GM19438 (cell line): ENCODE results near the gene NAT9.

Experiments used
- ATAC-seq: cut with Tn5 transposase; IDR thresholded peaks from one replicate; pipeline ENCODE4 v1.9.1; 2021; ENCODE audit warnings: low read depth; ENCODE audit not compliant: unreplicated experiment

The NAT9 gene

DNA sequence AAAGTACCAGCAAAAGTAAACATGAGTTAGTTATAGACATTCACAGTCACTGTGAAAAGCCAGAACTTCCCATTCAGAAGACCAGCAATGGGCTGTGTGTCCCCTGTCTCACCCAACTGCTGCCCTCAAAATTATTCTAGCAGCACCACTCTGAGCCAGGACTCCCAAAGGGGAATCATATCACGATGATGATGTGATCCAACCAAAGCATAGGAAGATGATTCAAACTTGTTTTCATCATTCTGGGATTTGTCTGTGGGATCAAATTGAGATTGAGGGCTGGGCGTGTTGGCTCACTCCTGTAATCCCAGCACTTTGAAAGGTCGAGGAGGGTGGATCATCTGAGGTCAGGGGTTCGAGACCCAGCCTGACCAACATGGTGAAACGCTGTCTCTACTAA lies 6.4 kb upstream of the NAT9 start:
- ATAC-seq, result no peak

DNA sequence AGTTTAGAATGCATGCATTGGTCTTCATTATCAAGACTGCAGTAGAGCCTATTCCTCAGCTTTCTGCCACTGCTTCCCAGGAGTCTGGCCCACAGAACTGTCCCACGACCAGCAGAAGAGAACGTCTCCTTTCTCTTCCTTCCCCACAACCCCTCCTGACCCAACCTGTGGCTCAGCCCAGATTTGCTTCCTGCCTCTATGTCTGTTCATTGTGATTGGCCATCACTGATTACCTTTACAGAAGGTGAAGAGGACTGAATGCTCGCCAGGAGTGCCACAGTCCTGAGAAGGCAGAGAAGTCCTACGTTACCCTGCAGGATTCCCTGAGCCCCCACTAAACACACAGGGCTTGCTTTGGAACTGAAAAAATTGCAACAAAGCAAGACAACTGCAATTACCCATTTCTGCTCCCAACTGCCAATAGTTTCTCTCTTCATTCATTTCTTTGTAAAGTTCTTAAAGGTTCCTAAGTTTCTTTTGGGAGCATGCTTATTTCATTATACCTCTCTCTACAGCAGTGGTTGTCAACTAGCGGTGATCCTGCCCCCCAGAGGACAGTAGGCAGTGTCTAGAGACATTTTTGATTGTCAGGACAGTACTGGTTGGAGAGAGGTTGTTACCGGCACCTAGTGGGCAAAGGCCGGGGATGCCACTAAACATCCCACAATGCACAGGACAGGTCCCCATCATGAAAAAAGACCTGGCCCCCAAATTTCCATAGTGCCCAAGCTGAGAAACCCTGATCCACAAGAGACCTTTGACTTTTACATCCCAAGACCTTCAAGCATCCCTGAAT lies 4.5 kb upstream of the NAT9 start:
- ATAC-seq, result no peak

DNA sequence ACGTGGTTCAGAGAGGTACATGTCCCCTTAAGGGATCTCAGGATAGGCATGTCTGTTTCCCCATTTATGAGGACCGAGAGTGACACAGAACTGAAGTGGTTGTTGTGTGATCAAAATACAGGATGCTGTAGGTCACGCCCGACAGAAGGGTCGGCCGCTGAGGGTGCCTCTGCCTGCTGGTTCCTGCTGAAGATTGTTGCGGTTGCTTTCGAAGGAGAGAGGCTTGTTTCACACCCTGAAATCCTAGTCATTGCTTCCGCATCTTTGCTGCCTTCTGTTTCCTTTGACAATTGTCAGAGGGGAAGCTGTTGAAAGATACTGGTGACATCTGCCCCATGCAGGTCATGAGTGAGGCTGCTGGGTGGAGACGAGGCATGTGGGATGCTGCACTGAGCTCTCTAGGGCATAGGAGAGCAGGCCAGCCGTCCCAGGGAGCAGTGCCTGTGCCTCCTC lies 3.8 kb upstream of the NAT9 start:
- ATAC-seq, result peak; percentile 62

DNA sequence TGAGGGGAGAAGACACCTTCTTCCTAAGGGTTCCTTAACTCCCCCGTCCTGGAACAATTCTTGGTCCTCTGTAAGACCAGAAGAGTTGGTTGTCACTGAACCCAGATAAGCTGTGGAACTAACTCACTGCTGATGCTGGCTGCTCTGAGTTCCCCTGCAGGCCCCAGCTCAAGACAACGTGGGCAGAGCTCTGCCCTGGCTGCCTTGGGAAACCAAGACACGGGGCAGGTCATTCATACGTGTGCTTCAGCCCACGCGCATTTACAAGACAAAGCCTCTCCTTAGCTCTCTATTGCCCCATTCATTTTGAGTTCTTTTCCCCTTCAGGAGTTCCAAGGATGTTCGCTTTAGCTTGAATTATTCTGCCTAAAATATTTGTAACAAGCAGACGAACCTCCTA lies 3.4 kb upstream of the NAT9 start:
- no peak for ATAC-seq

DNA sequence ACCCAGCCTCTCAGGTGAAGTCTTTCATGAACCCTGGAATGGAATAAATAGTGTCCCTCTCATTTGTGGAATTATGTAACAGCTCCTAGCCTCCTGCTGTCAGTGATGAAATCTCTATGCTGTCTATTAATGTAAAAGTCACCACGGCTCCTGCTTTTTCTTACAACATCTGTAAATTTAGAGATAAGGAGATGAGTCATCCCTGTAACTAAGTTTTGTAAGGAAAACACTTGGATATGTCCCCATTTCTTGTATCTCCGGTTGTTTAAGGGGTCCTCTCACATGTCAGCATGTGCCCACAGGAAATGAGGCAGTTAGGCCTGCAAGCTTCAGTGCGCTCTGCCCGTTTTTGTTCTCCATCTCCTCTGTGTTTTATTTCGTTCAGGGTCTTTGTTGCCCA lies 2.8 kb upstream of the NAT9 start:
- ATAC-seq, result no peak

DNA sequence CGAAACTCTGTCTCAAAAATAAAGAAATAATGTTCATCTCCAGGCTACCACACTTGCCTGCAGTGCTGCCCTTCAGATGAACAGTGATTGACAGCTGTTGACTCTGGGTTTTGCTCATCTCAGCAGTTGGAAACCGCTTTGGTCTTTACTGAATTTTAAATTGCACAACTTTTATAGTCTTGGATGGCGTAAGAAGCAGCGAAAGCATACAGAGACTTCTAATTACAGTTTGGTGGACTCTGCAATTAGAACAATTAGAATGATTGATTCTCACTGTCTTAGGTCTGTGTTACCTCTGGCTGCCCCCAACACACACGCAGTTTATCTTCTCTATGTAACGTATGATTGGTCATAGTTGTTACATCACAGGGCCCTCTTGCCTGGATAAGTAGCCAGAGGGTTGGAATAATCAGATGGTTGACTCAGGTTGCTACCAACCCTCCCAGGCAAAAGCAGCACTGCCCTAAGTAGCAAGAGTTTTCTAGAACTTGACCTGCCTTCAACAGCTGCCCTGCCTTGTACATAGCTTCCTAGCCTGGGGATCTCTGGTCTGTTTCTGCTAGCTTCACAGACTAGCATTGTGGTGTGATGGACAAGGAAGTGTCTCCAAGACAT lies 1.9 kb upstream of the NAT9 start:
- ATAC-seq, result no peak

DNA sequence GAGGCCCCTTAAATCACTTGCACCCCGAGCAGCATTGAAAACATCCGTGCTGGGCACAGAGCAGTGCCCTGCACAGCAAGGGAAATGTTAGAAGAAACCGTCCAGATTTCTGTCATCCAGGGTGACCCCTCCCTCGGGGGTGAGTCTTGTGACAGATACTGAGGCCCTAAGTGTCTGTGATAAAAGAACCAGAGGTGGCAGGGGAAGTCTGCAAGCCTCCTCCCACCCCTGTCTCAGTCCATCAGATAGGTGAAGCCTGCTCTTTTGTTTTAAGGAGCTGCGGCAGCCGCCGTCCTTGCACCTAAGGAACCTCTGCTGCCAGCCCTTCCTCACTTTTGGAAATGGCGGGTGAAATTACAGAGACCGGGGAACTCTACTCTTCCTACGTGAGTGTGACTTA lies 845 bp upstream of the NAT9 start:
- no peak for ATAC-seq

DNA sequence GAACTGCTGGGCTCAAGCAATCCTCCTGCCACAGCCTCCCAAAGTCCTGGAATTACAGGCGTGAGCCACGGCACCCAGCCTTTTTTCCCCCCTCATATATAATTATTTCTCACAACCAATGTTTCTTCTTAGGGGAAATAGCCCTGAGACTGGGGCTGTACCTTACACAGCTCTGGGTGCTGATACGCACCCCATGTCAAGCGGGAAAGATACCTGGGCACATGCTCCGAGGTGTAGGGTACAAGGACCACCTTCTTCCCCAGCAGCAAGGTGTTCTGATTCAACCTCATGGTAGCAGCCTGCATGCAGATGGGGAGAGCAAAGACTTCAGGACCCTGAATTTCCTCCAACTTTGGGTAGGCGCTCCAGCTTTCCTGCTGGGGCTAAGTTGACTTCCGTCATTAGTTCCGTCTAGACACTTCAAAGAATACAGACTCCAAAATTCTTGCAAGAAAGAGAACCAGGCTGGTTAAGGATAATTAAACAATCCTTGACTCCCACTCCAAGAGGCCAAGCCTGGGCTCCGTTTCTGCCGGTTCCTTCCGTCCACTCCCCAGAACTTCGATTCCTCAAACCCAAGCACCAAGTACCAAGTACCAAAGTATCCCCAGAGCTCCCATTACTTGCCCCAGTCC lies 619 bp downstream of the NAT9 start:
- ATAC-seq, result no peak

DNA sequence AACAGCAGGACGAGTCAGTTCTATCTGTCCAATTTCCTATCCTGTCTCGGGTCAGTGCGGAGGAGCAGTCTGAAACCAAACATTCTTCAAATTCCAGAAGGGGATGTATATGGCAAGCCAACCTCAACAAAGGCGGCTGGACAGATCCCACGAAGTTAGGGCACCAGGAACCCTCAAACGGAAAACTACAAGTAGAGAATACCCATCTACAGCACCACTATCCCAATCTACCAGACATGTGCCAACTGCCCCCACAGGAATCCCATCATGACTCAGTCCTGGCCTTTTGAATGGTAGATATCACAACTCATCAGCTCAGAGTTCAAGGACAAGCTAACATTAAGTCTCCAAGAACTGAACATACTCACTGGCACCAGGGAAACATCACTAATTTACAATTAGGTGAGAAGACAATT lies 2.3 kb downstream of the NAT9 start:
- no peak for ATAC-seq

DNA sequence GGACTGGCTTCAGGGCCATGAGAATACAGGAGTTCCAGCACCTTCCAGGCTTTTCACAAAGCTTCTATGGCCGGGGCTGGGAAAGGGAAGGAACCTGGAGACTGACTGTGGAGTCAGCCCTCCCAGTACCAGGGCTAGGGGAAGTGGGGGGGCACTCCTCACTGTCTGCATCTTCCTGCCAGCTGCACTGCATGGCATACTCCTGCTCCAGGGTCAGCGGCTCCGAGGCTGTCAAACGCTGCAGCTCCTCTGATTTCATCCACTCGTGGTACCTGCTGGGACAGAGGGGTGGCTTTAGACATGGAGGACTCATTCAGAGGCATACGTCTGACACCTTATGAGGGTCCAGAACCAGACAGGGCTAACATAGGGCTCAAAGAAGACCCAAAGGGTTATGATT lies 2.7 kb downstream of the NAT9 start:
- ATAC-seq, result no peak

DNA sequence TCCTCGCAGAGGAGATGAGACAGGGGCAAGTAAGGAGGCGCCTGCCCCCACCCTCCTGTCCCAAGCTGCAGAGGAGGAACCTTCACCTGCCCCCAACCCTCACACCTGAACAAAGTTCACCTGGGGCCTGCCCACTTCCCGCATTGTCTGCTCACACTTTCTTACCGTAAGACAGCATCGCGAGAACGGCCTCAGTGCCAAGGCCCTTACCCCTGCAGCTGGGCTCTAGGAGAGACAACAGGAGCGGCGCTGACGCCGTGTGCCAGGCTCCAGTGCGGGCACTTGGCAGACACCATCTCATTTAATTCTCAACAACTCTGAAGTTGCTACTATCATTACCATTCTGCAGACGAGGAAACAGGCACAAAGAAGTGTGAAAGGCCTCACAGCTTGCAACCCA lies 4.1 kb downstream of the NAT9 start:
- no peak for ATAC-seq

DNA sequence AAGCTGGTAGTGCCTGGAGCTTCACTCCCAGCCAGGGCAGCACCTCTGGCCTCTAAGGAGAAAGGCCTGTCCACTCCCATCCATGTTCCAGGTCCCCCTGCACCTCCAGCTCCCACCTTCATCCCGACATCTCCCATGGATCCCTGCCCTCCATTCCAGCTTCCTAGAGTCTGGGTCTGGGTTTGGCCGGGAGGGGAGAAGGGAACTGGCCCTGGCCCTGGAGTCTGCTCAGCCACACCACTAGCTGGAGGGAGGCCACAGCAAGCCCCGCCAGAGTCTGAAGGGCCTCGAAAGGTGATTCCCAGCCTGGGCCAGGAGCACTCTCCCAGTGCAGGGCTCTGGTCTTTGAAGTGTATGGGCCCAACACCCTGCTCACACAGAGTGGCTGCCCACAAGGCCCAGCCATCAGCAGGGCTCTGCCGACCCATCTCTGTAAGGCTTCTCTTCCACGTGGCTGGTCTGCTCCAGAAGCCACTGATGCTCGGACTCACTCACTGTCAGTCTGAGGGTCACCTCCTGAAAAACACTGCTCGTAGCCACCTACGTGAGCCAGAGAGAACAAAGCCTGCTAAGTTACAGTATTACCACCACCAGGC lies 4.7 kb downstream of the NAT9 start:
- no peak for ATAC-seq

DNA sequence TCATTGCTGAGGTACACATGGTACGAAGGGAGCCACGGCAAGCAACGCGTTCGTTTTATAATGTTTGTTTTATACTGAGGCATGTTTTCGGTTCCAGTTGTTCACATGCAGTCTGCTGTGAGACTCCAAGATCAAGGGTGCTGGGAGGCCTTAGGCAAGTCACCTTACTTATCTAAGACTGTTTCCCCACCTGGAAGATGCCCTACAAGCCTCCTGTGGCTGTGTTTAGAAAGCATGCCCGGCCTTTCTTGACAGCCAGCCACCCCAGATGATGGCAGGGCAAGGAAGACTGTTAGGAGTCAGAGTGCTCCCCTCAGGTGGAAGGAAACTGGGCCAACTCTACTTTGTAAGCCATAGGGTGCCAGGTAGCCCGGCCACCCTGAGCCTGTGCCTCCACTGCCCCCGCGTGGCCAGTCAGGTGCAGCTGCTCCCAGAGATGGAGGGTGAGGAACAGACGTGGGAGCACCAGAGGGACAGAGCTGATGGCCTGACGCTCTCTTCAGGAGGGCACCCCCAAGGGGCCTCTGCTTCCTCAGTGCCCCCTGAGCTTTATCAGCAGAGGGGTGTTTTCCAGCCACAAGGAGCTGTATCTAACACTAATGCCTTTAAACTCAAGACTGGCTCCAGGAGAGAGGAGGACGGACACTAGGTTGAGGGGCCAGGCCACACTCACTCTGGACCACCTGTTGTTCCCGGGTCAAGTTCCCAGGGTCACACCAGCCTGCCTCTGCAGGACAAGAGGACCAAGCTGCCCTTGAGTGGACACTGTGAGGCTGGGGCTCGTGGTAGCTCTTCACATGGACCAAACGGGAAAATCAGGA lies 5.4 kb downstream of the NAT9 start:
- no peak for ATAC-seq

DNA sequence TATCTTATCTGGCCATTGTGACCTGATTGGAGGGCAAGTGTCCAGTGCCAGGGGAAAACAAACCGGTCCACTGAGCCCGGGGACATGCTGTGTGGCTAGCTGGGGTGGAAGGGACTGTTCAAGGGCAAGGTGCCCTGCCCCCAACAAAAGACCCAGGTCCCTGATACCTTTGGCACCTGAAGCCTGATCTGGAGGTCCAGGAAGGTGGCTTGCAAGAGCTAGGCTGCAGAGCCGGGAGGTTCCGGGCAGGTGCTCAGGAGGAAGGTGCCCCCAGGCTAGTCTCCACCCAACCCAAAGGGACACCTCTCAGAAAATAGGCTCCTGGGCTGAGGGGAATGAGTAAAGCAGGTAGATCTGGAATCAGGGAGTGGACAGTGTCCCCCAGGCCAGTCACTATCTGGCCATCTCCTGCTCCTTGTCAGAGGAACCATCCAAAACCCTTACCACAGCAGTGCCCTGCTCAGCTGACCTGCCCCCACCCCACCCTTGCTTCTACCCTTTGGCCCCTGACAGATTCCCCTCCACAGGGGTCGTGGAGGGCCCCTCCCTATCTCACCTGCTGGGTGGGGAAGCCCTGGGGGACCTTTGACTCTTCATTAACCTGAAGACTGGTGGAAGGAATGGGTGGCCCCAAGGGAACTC lies 6.2 kb downstream of the NAT9 start:
- ATAC-seq, result no peak

DNA sequence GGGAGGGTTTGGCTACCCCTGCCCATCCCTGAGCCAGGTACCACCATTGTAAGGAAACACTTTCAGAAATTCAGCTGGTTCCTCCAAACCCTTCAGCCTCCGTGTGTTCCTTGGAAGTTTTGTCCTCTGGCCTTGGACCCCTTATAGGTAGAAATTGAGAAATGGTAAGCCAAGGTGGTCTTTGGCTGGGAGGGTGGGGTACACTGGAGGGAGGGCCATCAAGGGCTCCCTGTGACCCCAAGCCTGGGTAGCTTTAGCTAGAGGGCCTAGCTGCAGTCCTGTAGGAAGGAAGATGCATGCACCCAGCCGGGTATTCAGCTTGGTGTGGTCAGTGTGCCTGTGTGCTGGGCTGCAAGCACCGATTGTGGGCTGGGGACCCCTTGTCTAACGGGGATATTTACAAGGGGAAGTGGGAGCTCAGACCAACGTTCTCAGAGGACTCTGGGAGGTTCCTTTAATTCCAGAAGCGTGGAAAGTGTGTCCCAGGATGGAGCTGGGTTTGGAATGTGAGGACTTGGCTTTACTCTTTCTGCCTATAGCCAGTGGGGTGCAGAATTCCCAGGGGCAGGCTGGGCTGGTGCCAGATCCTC lies 6.8 kb downstream of the NAT9 start:
- ATAC-seq, result no peak

DNA sequence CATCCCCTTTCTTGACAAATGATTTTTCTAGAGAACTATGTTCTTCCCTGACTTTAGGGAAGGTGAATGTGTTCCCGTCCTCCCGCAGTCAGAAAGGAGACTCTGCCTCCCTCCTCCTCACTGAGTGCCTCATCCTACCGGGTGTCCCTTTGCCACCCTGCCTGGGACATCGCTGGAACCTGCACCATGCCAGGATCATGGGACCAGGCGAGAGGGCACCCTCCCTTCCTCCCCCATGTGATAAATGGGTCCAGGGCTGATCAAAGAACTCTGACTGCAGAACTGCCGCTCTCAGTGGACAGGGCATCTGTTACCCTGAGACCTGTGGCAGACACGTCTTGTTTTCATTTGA lies 7.4 kb downstream of the NAT9 start:
- ATAC-seq, result no peak

DNA sequence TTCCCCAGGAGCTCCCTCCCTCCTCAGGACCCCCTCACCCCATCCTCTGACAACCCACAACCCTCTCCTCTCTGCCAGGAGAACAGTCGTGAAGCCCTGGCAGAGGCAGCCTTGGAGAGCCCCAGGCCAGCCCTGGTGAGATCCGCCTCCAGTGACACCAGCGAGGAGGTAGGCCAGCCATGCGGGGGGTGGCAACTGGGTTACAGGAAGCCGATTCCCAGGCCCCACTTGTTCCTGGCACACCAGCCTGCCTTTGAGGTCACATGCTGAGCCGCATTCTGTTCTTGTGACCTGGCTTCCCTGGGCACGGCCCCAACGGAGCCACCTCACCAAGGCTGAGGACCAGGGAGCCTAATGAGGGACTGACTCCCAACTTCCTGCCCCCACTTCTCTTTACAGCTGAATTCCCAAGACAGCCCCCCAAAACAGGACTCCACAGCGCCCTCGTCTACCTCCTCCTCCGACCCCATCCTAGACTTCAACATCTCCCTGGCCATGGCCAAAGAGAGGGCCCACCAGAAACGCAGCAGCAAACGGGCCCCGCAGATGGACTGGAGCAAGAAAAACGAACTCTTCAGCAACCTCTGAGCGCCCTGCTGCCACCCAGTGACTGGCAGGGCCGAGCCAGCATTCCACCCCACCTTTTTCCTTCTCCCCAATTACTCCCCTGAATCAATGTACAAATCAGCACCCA lies 7.9 kb downstream of the NAT9 start:
- ATAC-seq, result no peak

DNA sequence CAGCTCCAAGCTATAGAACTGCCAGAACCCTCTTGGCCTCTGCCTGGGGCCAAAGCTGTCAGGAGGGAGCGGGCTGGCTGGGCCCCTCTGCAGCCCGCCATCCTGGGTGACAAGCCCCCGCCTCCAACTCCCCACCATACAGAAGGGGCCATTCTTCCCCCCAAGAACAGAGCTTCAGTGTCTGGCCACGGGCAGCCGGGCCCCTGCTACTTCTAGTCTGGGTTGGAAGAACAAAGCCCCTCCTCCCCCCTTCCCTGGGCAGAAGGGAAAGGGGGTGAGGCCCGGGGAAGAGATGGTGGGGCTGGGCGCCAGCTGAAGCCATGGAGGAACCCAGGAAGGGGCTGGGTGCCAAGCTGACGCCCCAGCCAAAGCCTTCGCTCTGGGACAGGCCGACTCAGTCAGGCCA lies 9.0 kb downstream of the NAT9 start:
- ATAC-seq, result no peak

DNA sequence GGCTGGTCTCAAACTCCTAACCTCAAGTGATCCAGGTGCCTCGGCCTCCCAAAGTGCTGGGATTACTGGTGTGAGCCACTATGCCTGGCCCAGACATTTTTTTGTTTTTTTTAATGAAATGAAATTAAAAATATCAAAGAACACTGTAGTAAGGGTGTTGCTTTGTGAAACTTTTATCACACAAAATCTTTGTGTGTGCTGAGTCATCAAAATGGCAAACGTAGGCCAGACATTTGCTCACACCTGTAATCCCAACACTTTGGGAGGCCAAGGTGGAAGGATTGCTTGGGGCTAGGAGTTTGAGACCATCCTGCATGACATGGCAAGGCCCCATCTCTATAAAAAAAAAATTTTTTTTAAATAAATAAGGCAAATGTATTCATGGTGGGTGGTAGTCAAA lies 9.7 kb downstream of the NAT9 start:
- ATAC-seq, result no peak
